ENCODE results near the gene PIP5K1B.
"Not testable (repeated sequence)": the region's sequence is repeated elsewhere in the genome, so short reads cannot be mapped to it uniquely, and the experiment has no call there.

PIP5K1B gene

DNA sequence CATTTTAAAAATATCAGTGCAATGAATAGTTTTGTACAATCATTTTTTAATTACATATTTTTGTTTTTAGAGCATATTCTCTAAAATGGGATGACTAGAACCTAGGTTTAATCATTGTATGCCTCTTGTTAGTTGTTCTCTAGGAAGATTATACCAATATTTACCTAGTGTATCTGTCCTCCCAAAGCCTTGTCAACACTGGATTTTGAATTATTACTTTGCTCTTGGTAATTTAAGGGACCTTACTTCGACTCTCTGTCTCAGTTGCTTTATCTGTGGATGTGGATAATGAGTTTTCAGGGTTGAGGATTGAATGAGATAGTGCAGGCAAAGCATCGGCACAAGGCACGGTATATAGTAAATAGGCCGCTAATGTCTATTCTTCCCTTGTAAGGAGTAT lies 10.9 kb upstream of the PIP5K1B start:
- peaks cover 2 to 27% of the 10 kb centered on the region in 2 donors for H3K4me1 ChIP-seq (ENCODE audit: control insufficient read depth in 2 of 2, insufficient read depth in 1 of 2, low read depth in 1 of 2, low read length in 2 of 2)
- no peak overlapping the region for H2BK15ac ChIP-seq (ENCODE audit: low read length)
- DNase-seq (ENCODE audit: low spot score), result no peak
- no peak overlapping the region for H3K4me3 ChIP-seq (ENCODE audit: low read length in 2 of 2)
- H3K4me2 ChIP-seq (ENCODE audit: insufficient read depth, low read length, poor library complexity, severe bottlenecking), result no peak overlapping the region
- no peaks in the 10 kb centered on the region for H3K79me1 ChIP-seq (ENCODE audit: low read depth, low read length)
- H3K23ac ChIP-seq (ENCODE audit: low read depth, low read length, poor library complexity), result no peak overlapping the region
- H3K18ac ChIP-seq (ENCODE audit: low read length), result no peak overlapping the region
- H3K4ac ChIP-seq (ENCODE audit: low read length), result no peak overlapping the region
- no CpG with 5 or more reads among the region's 4 CpGs for WGBS, 2 donors (ENCODE audit: extremely low coverage in 2 of 2, insufficient read length in 2 of 2, insufficient replicate concordance in 1 of 2)
- H3K36me3 ChIP-seq (replicated peaks in 1 of 2; ENCODE audit: control insufficient read depth in 2 of 2, insufficient read depth in 2 of 2, low read length in 2 of 2), result no peaks in the 10 kb centered on the region
- H3K27ac ChIP-seq (replicated peaks; ENCODE audit: low read length), result no peak overlapping the region
- no peak overlapping the region for H2AK5ac ChIP-seq (ENCODE audit: low read depth, low read length)
- no peak overlapping the region for H2BK120ac ChIP-seq (ENCODE audit: low read depth, low read length)
- peaks cover 0 to 2% of the 10 kb centered on the region in 2 donors for H3K9me3 ChIP-seq (replicated peaks in 1 of 2; ENCODE audit: control insufficient read depth in 2 of 2, insufficient read depth in 1 of 2, low read depth in 1 of 2, low read length in 2 of 2)
- H3K9ac ChIP-seq (ENCODE audit: low read depth, low read length, poor library complexity), result no peak overlapping the region
- H3K27me3 ChIP-seq (ENCODE audit: control insufficient read depth in 3 of 3, insufficient read depth in 3 of 3, low read depth in 1 of 3, low read length in 3 of 3), result no peaks in the 10 kb centered on the region
- H2BK5ac ChIP-seq (ENCODE audit: low read length), result no peak overlapping the region
- H4K8ac ChIP-seq (ENCODE audit: low read depth, low read length), result no peak overlapping the region
- no peak overlapping the region for H2AFZ ChIP-seq (ENCODE audit: low read length)
- no peak overlapping the region for H4K91ac ChIP-seq (ENCODE audit: low read depth, low read length, poor library complexity)
- H2BK12ac ChIP-seq (ENCODE audit: low read length), result no peak overlapping the region
- no peak overlapping the region for H3K14ac ChIP-seq (ENCODE audit: low read length)

DNA sequence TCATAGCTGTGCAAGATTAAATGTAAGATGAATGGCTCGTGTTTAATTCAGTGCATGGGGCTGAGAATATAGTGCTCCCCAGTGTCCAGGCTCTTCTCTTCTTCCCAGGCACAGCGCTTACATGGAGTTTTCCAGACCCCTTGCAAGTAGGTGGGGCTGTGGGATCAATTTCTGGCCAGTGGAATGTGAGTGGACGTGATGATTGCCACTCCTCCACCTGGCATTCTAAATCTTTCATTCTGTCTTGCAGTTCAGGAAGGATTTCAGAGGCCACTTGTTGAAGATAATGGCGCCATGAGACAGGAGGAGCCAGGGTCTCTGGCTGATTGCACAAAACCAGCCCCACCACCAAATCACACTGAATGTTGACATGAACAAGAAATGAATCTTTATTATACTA lies 7.2 kb upstream of the PIP5K1B start:
- peak overlapping the region; percentile 52 for H2AFZ ChIP-seq (ENCODE audit: low read length)
- H2BK12ac ChIP-seq (ENCODE audit: low read length), result no peak overlapping the region
- no peaks in the 10 kb centered on the region for H3K79me1 ChIP-seq (ENCODE audit: low read depth, low read length)
- no peak overlapping the region for H2BK5ac ChIP-seq (ENCODE audit: low read length)
- H3K23ac ChIP-seq (ENCODE audit: low read depth, low read length, poor library complexity), result no peak overlapping the region
- H3K27ac ChIP-seq (replicated peaks; ENCODE audit: low read length), result no peak overlapping the region
- no peak overlapping the region for H3K4me3 ChIP-seq (ENCODE audit: low read length in 2 of 2)
- no peak overlapping the region for H3K4me2 ChIP-seq (ENCODE audit: insufficient read depth, low read length, poor library complexity, severe bottlenecking)
- DNase-seq (ENCODE audit: low spot score), result no peak
- H3K36me3 ChIP-seq (replicated peaks in 1 of 2; ENCODE audit: control insufficient read depth in 2 of 2, insufficient read depth in 2 of 2, low read length in 2 of 2), result no peaks in the 10 kb centered on the region
- peaks cover 0 to 7% of the 10 kb centered on the region in 2 donors for H3K4me1 ChIP-seq (ENCODE audit: control insufficient read depth in 2 of 2, insufficient read depth in 1 of 2, low read depth in 1 of 2, low read length in 2 of 2)
- no peak overlapping the region for H3K9ac ChIP-seq (ENCODE audit: low read depth, low read length, poor library complexity)
- H2AK5ac ChIP-seq (ENCODE audit: low read depth, low read length), result no peak overlapping the region
- H2BK15ac ChIP-seq (ENCODE audit: low read length), result no peak overlapping the region
- no CpG with 5 or more reads among the region's 4 CpGs for WGBS, 2 donors (ENCODE audit: extremely low coverage in 2 of 2, insufficient read length in 2 of 2, insufficient replicate concordance in 1 of 2)
- H4K91ac ChIP-seq (ENCODE audit: low read depth, low read length, poor library complexity), result no peak overlapping the region
- H4K8ac ChIP-seq (ENCODE audit: low read depth, low read length), result no peak overlapping the region
- H2BK120ac ChIP-seq (ENCODE audit: low read depth, low read length), result no peak overlapping the region
- H3K9me3 ChIP-seq (replicated peaks in 1 of 2; ENCODE audit: control insufficient read depth in 2 of 2, insufficient read depth in 1 of 2, low read depth in 1 of 2, low read length in 2 of 2), result peaks cover 0 to 2% of the 10 kb centered on the region in 2 donors
- H3K4ac ChIP-seq (ENCODE audit: low read length), result no peak overlapping the region
- no peak overlapping the region for H3K14ac ChIP-seq (ENCODE audit: low read length)
- H3K27me3 ChIP-seq (ENCODE audit: control insufficient read depth in 3 of 3, insufficient read depth in 3 of 3, low read depth in 1 of 3, low read length in 3 of 3), result no peaks in the 10 kb centered on the region
- no peak overlapping the region for H3K18ac ChIP-seq (ENCODE audit: low read length)

DNA sequence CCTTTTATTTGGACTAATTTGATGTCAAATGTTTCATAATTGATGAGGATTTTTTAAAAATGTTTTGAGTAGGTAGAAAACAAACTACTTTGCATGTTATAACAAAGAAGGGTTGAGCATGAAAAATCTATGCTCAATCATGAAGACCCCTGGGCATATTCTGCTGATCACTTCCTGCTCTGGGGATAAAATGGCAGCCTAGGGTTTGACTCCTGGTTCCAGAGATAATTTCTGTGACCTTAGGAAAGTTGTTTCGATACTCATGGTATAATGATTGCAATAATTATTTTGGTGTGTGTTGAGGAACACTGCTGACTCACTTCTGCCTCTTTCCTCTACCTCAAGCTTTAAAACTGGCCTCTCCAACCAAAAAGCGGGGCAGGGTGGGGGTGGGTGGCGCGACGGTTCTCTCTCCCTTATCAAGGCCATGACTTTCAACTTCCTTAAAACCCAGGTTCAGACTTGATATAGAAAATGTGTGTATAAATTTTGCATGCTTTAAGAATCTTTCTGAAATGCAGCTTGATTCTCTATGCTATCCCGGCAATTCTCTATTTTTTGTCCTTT lies 6.0 kb upstream of the PIP5K1B start:
- Histone ChIP-seq H3K4me1 (ENCODE audit: control insufficient read depth in 2 of 2, insufficient read depth in 1 of 2, low read depth in 1 of 2, low read length in 2 of 2) (peaks cover 0 to 7% of the 10 kb centered on the region in 2 donors), H4K91ac (ENCODE audit: low read depth, low read length, poor library complexity) (no peak overlapping the region), H3K9me3 (replicated peaks in 1 of 2; ENCODE audit: control insufficient read depth in 2 of 2, insufficient read depth in 1 of 2, low read depth in 1 of 2, low read length in 2 of 2) (peaks cover 0 to 2% of the 10 kb centered on the region in 2 donors), H3K4me3 (ENCODE audit: low read length in 2 of 2) (no peak overlapping the region), H2BK120ac (ENCODE audit: low read depth, low read length) (no peak overlapping the region), H3K9ac (ENCODE audit: low read depth, low read length, poor library complexity) (no peak overlapping the region), H2BK12ac (ENCODE audit: low read length) (no peak overlapping the region), H2BK15ac (ENCODE audit: low read length) (no peak overlapping the region), H3K4me2 (ENCODE audit: insufficient read depth, low read length, poor library complexity, severe bottlenecking) (no peak overlapping the region), H3K79me1 (ENCODE audit: low read depth, low read length) (no peaks in the 10 kb centered on the region), H3K36me3 (replicated peaks in 1 of 2; ENCODE audit: control insufficient read depth in 2 of 2, insufficient read depth in 2 of 2, low read length in 2 of 2) (no peaks in the 10 kb centered on the region), H3K18ac (ENCODE audit: low read length) (no peak overlapping the region), H2AK5ac (ENCODE audit: low read depth, low read length) (no peak overlapping the region), H3K14ac (ENCODE audit: low read length) (no peak overlapping the region), H3K23ac (ENCODE audit: low read depth, low read length, poor library complexity) (no peak overlapping the region), H3K27me3 (ENCODE audit: control insufficient read depth in 3 of 3, insufficient read depth in 3 of 3, low read depth in 1 of 3, low read length in 3 of 3) (peaks cover 0 to 2% (median 0%) of the 10 kb centered on the region in 3 experiments), H2AFZ (ENCODE audit: low read length) (no peak overlapping the region), H2BK5ac (ENCODE audit: low read length) (no peak overlapping the region), H3K27ac (replicated peaks; ENCODE audit: low read length) (no peak overlapping the region), H3K4ac (ENCODE audit: low read length) (no peak overlapping the region), H4K8ac (ENCODE audit: low read depth, low read length) (no peak overlapping the region)
- WGBS, 2 donors (ENCODE audit: extremely low coverage in 2 of 2, insufficient read length in 2 of 2, insufficient replicate concordance in 1 of 2), result no CpG with 5 or more reads among the region's 6 CpGs
- no peak for DNase-seq (ENCODE audit: low spot score)

DNA sequence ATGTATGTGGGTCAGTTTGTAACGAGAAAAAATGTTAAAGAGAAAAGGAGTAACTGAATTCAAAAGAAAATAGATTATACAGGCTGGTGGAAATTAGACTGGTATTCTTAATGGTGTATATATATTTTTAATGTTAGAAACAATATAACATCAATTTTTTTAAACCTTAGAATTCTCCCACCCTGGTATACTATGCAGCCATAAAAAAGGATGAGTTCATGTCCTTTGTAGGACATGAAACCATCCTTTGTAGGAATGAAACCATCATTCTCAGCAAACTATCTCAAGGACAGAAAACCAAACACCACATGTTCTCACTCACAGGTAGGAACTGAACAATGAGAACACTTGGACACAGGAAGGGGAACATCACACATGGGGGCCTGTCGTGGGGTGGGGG lies 5.4 kb upstream of the PIP5K1B start:
- not testable (repeated sequence) for H2BK12ac ChIP-seq (ENCODE audit: low read length); H3K36me3 ChIP-seq (replicated peaks in 1 of 2; ENCODE audit: control insufficient read depth in 2 of 2, insufficient read depth in 2 of 2, low read length in 2 of 2); H3K9me3 ChIP-seq (replicated peaks in 1 of 2; ENCODE audit: control insufficient read depth in 2 of 2, insufficient read depth in 1 of 2, low read depth in 1 of 2, low read length in 2 of 2); H3K14ac ChIP-seq (ENCODE audit: low read length); H4K8ac ChIP-seq (ENCODE audit: low read depth, low read length); H3K23ac ChIP-seq (ENCODE audit: low read depth, low read length, poor library complexity); H3K27me3 ChIP-seq (ENCODE audit: control insufficient read depth in 3 of 3, insufficient read depth in 3 of 3, low read depth in 1 of 3, low read length in 3 of 3); H3K27ac ChIP-seq (replicated peaks; ENCODE audit: low read length); H4K91ac ChIP-seq (ENCODE audit: low read depth, low read length, poor library complexity); H2AK5ac ChIP-seq (ENCODE audit: low read depth, low read length); H3K4ac ChIP-seq (ENCODE audit: low read length); H2BK120ac ChIP-seq (ENCODE audit: low read depth, low read length); H2BK5ac ChIP-seq (ENCODE audit: low read length); H2BK15ac ChIP-seq (ENCODE audit: low read length); H2AFZ ChIP-seq (ENCODE audit: low read length); H3K79me1 ChIP-seq (ENCODE audit: low read depth, low read length); H3K4me2 ChIP-seq (ENCODE audit: insufficient read depth, low read length, poor library complexity, severe bottlenecking); H3K9ac ChIP-seq (ENCODE audit: low read depth, low read length, poor library complexity); DNase-seq (ENCODE audit: low spot score); H3K4me3 ChIP-seq (ENCODE audit: low read length in 2 of 2); H3K18ac ChIP-seq (ENCODE audit: low read length)
- WGBS, 2 donors (ENCODE audit: extremely low coverage in 2 of 2, insufficient read length in 2 of 2, insufficient replicate concordance in 1 of 2), result 100% methylated on average over 1 of the region's 2 CpGs; no CpG with 5 or more reads in 1 of the 2 donors
- H3K4me1 ChIP-seq (ENCODE audit: control insufficient read depth in 2 of 2, insufficient read depth in 1 of 2, low read depth in 1 of 2, low read length in 2 of 2), result peaks cover 4 to 11% of the 10 kb centered on the region in 2 donors
